Measurements from ENCODE around the gene TMEM255B.
"Not testable (repeated sequence)": the region's sequence is repeated elsewhere in the genome, so short reads cannot be mapped to it uniquely, and the experiment has no call there.

Gene TMEM255B

DNA sequence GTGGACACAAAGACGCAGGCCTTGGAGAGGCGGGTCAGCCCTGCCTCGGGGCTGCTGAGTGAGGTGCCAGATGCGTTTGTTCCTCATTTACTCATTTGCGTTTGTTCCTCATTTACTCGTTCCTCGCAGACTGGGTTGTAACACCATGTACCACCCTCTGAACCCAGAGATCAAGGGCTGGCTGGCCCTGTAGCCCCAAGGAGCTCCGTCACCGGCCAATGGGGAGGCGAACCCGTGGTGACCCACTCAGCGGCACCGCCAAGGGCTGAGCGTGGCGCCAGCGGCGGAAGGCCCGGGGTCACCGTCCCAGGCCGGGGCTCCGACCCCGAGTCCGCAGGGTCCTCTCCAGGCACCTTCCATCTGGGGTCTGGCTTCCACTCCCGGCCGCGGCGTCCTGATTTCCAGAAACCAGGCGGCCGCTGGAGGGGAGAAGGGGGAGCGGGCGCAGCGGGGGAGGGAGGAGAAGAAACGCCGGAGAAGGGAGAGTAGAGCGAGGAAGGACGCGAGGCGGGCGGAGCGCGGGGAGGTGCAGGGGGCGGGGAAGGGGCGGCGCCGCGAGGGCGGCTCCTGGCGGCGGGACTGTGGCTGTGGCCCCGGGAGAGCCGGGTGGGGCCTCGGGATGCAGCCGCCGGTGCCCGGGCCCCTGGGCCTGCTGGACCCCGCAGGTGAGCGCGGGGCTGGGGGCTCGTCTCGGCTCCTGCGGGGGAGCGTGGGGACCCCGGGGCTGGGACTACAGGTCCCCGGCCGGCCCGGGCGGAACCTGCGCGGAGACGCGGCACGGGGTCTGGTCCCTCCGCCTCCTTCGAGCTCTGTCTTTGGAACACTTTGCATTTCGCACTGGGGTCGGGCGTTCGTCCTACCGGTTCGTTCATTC, at the start of gene TMEM255B:
TMEM255B (plus strand) TSS at position 576 of the 874 bp plus-strand sequence; CDS start at position 620, 44 bp downstream.
- intact Hi-C loops (cut with DNase I) = no loop called here
- peak; percentile 22 to 89 (median 76) for DNase-seq

- intact Hi-C loops (cut with DNase I) = no loop called here
These were observed 36.1 kb upstream of the TMEM255B start for GRCh38 chr13:113722921-113723320.

GRCh38 chr13:113723410-113724015, 35.5 kb upstream of the TMEM255B start:
- DNase-seq = peak in 1 of 42 donors; percentile 10
- intact Hi-C loops (cut with DNase I) = no loop called here

More at GRCh38 chr13:113722921-113723320, 36.1 kb upstream of the TMEM255B start:
- peak in 1 of 42 donors; percentile 10 for DNase-seq

DNA sequence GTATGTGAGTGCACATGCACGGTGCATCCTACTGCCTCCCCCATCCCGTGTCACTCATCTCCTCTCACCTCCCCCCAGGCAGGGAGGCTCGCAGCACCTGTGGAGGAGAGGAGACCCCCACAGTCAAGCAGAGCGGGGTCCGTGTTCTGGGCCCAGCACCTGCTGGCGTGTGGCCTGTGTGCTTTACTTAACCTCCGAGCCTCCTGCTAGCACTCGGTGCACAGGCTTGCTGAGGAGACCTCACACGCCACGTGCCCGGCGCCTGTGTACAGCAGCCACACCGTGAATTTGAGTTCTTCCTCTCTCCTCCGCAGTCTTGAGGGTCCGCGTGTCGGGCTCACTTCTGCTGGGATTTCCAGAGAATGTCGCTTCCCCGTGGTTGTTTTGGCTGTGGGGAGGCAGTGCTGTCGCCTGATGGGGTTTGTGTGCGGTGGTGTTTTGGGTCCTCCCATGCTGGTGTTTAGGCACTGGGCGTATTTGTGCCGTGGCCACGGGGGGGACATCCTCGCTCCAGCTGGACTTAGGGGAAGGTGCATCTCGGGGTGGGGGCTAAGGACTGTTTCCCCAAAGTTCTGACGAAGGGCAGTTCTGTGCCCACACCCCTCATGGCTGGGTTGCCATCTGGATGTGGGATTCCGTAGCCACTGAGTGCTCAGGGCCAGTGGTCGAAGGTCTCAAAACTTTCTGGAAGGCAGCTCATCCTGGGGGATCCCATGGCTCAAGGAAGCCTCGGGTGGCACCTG, 34.8 kb upstream of the TMEM255B start:
- intact Hi-C loops (cut with DNase I) = no loop called here
- DNase-seq = peak in 2 of 42 donors; percentile 8 to 13

GRCh38 chr13:113724780-113725315, 34.2 kb upstream of the TMEM255B start:
- DNase-seq = peak; percentile 74 to 93 (median 85)
- intact Hi-C loops (cut with DNase I) = no loop called here

DNA sequence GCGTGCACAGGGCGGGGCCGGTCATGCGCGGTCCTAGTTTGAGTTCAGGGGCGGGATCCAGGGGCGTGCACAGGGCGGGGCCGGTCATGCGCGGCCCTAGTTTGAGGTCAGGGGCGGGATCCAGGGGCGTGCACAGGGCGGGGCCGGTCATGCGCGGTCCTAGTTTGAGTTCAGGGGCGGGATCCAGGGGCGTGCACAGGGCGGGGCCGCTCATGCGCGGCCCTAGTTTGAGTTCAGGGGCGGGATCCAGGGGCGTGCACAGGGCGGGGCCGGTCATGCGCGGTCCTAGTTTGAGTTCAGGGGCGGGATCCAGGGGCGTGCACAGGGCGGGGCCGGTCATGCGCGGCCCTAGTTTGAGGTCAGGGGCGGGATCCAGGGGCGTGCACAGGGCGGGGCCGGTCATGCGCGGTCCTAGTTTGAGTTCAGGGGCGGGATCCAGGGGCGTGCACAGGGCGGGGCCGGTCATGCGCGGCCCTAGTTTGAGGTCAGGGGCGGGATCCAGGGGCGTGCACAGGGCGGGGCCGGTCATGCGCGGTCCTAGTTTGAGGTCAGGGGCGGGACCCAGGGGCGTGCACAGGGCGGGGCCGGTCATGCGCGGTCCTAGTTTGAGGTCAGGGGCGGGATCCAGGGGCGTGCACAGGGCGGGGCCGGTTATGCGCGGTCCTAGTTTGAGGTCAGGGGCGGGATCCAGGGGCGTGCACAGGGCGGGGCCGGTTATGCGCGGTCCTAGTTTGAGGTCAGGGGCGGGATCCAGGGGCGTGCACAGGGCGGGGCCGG, 33.5 kb upstream of the TMEM255B start:
- intact Hi-C loops (cut with DNase I) = not testable (repeated sequence)
- DNase-seq = peak in 39 of 42 donors; percentile 44 to 89 (median 75)

DNA sequence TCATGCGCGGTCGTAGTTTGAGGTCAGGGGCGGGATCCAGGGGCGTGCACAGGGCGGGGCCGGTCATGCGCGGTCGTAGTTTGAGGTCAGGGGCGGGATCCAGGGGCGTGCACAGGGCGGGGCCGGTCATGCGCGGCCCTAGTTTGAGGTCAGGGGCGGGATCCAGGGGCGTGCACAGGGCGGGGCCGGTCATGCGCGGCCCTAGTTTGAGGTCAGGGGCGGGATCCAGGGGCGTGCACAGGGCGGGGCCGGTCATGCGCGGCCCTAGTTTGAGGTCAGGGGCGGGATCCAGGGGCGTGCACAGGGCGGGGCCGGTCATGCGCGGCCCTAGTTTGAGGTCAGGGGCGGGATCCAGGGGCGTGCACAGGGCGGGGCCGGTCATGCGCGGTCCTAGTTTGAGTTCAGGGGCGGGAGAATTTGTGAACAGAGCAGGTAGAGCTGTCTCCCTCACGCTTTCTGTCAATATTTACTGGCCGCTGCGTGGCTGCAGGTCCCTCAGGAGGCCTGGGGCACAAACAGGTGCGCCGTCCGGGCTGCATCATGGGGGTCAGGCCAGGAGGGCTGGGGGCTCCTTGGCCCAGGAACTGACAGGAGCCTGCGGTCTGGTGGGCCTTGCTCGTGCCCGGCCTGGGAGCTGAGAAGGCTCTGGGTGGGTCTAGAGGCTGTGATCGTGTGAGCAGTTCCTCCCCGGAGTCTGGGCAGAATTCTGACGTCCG, 32.8 kb upstream of the TMEM255B start:
- DNase-seq = peak in 23 of 42 donors; percentile 28 to 74 (median 52)

GRCh38 chr13:113726961-113727411, 32.0 kb upstream of the TMEM255B start:
- DNase-seq = peak in 3 of 42 donors; percentile 17 to 43 (median 20)
- intact Hi-C loops (cut with DNase I) = no loop called here

More for the DNA sequence above, 32.8 kb upstream of the TMEM255B start:
- intact Hi-C loops (cut with DNase I) = not testable (repeated sequence)

DNA sequence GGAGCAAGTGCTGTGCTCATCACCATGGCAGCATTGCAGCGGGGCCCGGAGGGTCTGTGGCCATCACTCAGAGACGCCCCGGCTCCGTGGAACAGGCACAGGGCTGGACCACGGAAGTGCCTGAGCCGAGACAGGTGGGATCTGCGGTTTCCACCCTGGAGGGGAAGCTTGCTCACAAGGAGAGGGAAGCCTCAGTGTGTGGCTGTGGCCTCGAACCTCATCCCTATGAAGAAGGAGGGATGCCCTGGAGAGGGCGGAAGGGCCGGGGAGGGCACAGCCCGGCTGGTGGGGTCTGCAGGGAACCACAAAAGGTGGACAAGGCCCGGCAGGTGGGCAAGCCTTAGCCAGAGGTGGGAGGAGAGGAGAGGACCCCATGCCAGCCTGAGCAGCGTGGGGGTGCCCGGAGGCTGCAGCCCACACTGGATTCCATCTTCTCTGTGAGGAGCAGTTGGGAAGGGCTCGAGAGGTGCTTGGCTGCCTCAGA, 30.4 kb upstream of the TMEM255B start:
- peak in 1 of 42 donors; percentile 10 for DNase-seq
- intact Hi-C loops (cut with DNase I) = no loop called here

DNA sequence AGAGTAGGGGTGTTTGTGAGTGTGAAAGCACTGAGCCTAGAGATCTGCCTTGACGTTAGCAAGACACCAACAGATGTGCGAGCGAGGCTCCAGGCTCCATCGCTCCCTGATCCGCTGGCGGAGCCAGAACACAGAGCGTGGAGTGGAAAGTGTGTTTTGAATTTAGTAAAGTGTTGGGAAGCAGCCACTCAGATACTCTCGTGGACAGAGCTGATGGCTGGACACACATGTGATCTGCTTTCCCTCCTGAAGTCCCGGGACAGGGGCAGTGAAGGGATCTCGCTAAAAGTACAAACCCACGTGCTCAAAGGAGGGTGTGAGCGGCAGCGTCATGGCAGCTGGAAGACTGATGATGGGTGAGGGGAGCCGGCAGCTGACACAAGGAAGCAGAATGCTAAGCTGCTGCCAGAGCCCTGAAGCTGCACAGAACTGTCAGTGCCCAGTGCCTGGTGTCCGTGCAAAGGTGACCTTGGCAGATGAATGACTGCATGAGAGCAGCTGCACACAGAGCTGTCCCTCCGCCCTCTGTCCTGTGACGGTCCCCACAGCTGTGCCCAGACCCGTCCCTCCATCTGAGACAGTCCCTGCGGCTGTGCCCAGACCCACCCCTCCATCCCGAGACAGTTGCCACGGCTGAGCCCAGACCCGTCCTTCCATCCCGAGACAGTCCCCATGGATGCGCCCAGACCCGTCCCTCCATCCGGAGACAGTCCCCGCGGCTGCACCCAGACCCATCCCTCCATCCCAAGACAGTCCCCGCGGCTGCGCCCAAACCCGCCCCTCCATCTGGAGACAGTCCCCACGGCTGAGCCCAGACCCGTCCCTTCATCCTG, 29.6 kb upstream of the TMEM255B start:
- intact Hi-C loops (cut with DNase I) = no loop called here
- DNase-seq = peak in 1 of 42 donors; percentile 8

DNA sequence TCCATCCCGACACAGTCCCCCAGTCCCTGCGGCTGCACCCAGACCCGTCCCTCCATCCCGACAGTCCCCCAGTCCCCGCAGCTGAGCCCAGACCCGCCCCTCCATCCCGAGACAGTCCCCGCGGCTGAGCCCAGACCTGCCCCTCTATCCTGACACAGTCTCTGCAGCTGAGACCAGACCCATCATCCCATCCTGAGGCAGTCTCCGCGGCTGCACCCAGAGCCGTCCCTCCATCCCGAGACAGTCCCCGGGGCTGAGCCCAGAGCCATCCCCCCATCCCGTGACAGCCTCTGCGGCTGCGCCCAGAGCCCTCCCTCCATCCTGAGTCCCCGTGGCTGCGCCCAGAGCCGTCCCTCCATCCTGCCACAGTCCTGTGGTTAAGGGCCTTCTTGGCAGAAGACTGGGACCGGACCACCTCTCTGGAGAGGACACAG, 28.8 kb upstream of the TMEM255B start:
- DNase-seq = peak in 1 of 42 donors; percentile 8
- intact Hi-C loops (cut with DNase I) = no loop called here

- DNase-seq = peak in 1 of 42 donors; percentile 6
- intact Hi-C loops (cut with DNase I) = no loop called here
These were observed 28.2 kb upstream of the TMEM255B start for GRCh38 chr13:113730831-113731191.

DNA sequence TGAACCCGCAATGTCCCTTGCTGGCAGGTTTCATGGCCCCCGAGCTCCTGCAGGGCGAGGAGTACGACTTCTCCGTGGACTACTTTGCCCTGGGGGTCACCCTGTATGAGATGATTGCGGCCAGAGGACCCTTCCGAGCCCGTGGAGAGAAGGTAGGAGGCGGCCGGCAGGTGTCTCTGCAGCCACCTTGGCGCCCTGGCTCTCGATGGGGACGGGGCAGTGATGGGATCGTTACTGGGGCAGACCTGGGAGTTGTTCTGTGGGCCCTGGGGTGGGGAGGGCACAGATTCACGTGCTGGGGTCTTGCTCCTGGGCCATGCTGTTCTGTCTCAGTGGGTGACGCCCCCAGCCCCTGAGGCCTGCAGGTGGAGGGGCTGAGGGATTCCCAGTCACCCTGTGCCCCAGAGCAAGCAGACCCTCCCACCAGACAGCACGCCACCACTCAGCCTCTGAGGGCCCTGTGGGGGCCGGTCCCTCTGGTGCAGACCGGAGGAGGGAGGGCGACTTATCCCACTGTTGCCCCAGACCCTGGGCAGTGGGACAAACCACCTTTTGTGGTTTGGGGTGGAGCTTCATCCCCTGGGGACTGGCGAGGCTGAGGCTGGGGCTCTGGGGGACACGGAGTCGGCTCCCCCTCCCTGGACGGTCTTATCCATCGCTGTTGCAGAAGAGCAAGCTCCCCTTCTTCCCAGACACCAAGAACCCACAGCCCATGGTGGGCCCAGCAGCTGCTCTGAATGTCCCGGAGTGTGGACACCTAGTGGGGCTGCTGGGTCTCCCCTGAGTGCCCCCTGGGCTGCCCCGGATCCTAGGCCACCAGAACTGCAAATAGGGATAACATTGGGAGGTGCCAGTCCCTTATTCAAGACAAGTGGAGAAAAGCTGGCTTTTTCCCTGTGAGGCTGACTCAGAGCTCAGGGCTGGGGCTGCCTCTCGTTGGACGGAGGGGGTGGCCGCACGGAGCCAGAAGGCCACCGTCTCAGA, 27.5 kb upstream of the TMEM255B start:
- DNase-seq = peak in 1 of 42 donors; percentile 10
- intact Hi-C loops (cut with DNase I) = no loop called here

DNA sequence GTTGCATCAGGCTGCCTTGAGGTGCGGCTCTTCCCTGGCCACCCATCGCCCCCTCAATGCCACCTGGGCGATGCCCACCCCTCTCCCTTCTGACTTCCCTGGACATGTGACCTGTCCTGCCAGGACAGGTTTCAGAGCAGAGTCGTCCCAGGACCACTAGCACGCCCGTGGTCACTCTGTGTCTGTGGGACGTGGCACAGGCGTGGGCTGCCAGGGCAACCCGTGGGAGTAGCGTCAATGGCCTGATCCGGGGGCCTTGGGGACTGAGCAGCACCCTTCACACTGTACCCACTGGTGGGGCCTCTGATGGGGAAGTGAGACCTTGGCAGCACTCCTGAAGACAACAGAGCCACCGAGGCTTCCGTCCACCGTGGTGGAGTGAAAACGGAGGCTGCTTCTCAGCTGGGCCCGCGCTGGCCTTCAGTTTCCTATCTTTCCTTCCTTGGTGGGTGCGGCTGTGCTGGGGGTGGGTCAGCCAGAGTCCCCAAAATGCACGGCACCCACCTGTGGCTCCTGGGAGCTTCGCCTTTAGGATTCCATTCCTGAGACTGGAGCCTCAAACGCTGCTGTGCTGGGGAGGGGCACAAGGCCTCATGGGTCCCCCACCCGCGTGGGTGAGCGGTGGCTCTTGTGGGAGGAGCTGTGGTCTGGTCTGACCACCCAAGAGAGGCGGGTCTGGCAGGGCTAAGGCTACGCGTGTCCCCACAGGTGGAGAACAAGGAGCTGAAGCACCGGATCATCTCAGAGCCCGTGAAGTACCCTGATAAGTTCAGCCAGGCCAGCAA, 26.7 kb upstream of the TMEM255B start:
- intact Hi-C loops (cut with DNase I) = no loop called here
- DNase-seq = peak in 2 of 42 donors; percentile 13 to 48
